ENCODE measurements around the gene IL7R.
"Not testable (repeated sequence)": the region's sequence is repeated elsewhere in the genome, so short reads cannot be mapped to it uniquely, and the experiment has no call there.

Gene IL7R

GRCh38 chr5:35850967-35851680, 5.6 kb upstream of the IL7R start:
- H3K4me3 ChIP-seq (ENCODE audit: low read length): no peak overlapping the region
- no peaks in the 10 kb centered on the region for H3K4me1 ChIP-seq (ENCODE audit: insufficient read depth, low read length)
- H2AFZ ChIP-seq (ENCODE audit: low read depth, low read length): no peak overlapping the region
- no peaks in the 10 kb centered on the region for H3K36me3 ChIP-seq (ENCODE audit: insufficient read depth, low read length)
- no peaks in the 10 kb centered on the region for H3K9me3 ChIP-seq (ENCODE audit: low read length)
- H3K27me3 ChIP-seq (ENCODE audit: insufficient read depth, low read length): peaks cover 5% of the 10 kb centered on the region

GRCh38 chr5:35852084-35852734, 4.5 kb upstream of the IL7R start:
- no peaks in the 10 kb centered on the region for H3K4me1 ChIP-seq (ENCODE audit: insufficient read depth, low read length)
- no peaks in the 10 kb centered on the region for H3K36me3 ChIP-seq (ENCODE audit: insufficient read depth, low read length)
- H3K9me3 ChIP-seq (ENCODE audit: low read length): no peaks in the 10 kb centered on the region
- no peak overlapping the region for H3K4me3 ChIP-seq (ENCODE audit: low read length)
- H3K27me3 ChIP-seq (ENCODE audit: insufficient read depth, low read length): peaks cover 11% of the 10 kb centered on the region
- H2AFZ ChIP-seq (ENCODE audit: low read depth, low read length): no peak overlapping the region

- Histone ChIP-seq H3K9me3 (ENCODE audit: low read length) (no peaks in the 10 kb centered on the region), H3K27me3 (ENCODE audit: insufficient read depth, low read length) (peaks cover 14% of the 10 kb centered on the region), H3K4me3 (ENCODE audit: low read length) (no peak overlapping the region), H3K4me1 (ENCODE audit: insufficient read depth, low read length) (no peaks in the 10 kb centered on the region), H3K36me3 (ENCODE audit: insufficient read depth, low read length) (no peaks in the 10 kb centered on the region), H2AFZ (ENCODE audit: low read depth, low read length) (no peak overlapping the region)
Measured at GRCh38 chr5:35852773-35853172, 3.9 kb upstream of the IL7R start.

- no peaks in the 10 kb centered on the region for H3K9me3 ChIP-seq (ENCODE audit: low read length)
- no peak overlapping the region for H2AFZ ChIP-seq (ENCODE audit: low read depth, low read length)
- no peaks in the 10 kb centered on the region for H3K36me3 ChIP-seq (ENCODE audit: insufficient read depth, low read length)
- peaks cover 15% of the 10 kb centered on the region for H3K27me3 ChIP-seq (ENCODE audit: insufficient read depth, low read length)
- H3K4me1 ChIP-seq (ENCODE audit: insufficient read depth, low read length): no peaks in the 10 kb centered on the region
- H3K4me3 ChIP-seq (ENCODE audit: low read length): no peak overlapping the region
Measured at GRCh38 chr5:35853631-35854030, 3.1 kb upstream of the IL7R start.

- Histone ChIP-seq H3K36me3 (ENCODE audit: insufficient read depth, low read length) (no peaks in the 10 kb centered on the region), H3K27me3 (ENCODE audit: insufficient read depth, low read length) (peaks cover 15% of the 10 kb centered on the region), H2AFZ (ENCODE audit: low read depth, low read length) (no peak overlapping the region), H3K4me3 (ENCODE audit: low read length) (no peak overlapping the region), H3K4me1 (ENCODE audit: insufficient read depth, low read length) (peaks cover 2% of the 10 kb centered on the region), H3K9me3 (ENCODE audit: low read length) (no peaks in the 10 kb centered on the region)
Measured at GRCh38 chr5:35854248-35854647, 2.4 kb upstream of the IL7R start.

GRCh38 chr5:35855187-35855586, 1.5 kb upstream of the IL7R start:
- H3K36me3 ChIP-seq (ENCODE audit: insufficient read depth, low read length): no peaks in the 10 kb centered on the region

GRCh38 chr5:35856186-35856764, 416 bp upstream of the IL7R start:
- not testable (repeated sequence) for H3K4me1 ChIP-seq (ENCODE audit: insufficient read depth, low read length); H2AFZ ChIP-seq (ENCODE audit: low read depth, low read length); H3K4me3 ChIP-seq (ENCODE audit: low read length); H3K9me3 ChIP-seq (ENCODE audit: low read length); H3K36me3 ChIP-seq (ENCODE audit: insufficient read depth, low read length)
- H3K27me3 ChIP-seq (ENCODE audit: insufficient read depth, low read length): peaks cover 20% of the 10 kb centered on the region

More at GRCh38 chr5:35855187-35855586, 1.5 kb upstream of the IL7R start:
- H3K27me3 ChIP-seq (ENCODE audit: insufficient read depth, low read length): peaks cover 15% of the 10 kb centered on the region
- no peak overlapping the region for H3K4me3 ChIP-seq (ENCODE audit: low read length)
- H3K4me1 ChIP-seq (ENCODE audit: insufficient read depth, low read length): peaks cover 8% of the 10 kb centered on the region
- H2AFZ ChIP-seq (ENCODE audit: low read depth, low read length): no peak overlapping the region
- H3K9me3 ChIP-seq (ENCODE audit: low read length): no peaks in the 10 kb centered on the region

- Histone ChIP-seq H3K4me3 (ENCODE audit: low read length) (no peak overlapping the region), H3K4me1 (ENCODE audit: insufficient read depth, low read length) (peaks cover 8% of the 10 kb centered on the region), H2AFZ (ENCODE audit: low read depth, low read length) (no peak overlapping the region), H3K36me3 (ENCODE audit: insufficient read depth, low read length) (no peaks in the 10 kb centered on the region), H3K9me3 (ENCODE audit: low read length) (no peaks in the 10 kb centered on the region), H3K27me3 (ENCODE audit: insufficient read depth, low read length) (peaks cover 24% of the 10 kb centered on the region)
Measured at GRCh38 chr5:35857606-35858205, 1.0 kb downstream of the IL7R start.

GRCh38 chr5:35859101-35859661, 2.5 kb downstream of the IL7R start:
- H3K27me3 ChIP-seq (ENCODE audit: insufficient read depth, low read length): peaks cover 25% of the 10 kb centered on the region
- H2AFZ ChIP-seq (ENCODE audit: low read depth, low read length): no peak overlapping the region
- H3K4me3 ChIP-seq (ENCODE audit: low read length): no peak overlapping the region
- no peaks in the 10 kb centered on the region for H3K36me3 ChIP-seq (ENCODE audit: insufficient read depth, low read length)
- H3K9me3 ChIP-seq (ENCODE audit: low read length): no peaks in the 10 kb centered on the region
- peaks cover 8% of the 10 kb centered on the region for H3K4me1 ChIP-seq (ENCODE audit: insufficient read depth, low read length)

- Histone ChIP-seq H2AFZ (ENCODE audit: low read depth, low read length) (no peak overlapping the region), H3K9me3 (ENCODE audit: low read length) (no peaks in the 10 kb centered on the region), H3K4me3 (ENCODE audit: low read length) (no peak overlapping the region), H3K36me3 (ENCODE audit: insufficient read depth, low read length) (no peaks in the 10 kb centered on the region), H3K4me1 (ENCODE audit: insufficient read depth, low read length) (peaks cover 8% of the 10 kb centered on the region), H3K27me3 (ENCODE audit: insufficient read depth, low read length) (peaks cover 21% of the 10 kb centered on the region)
Measured at GRCh38 chr5:35860686-35861085, 4.0 kb downstream of the IL7R start.

- H3K9me3 ChIP-seq (ENCODE audit: low read length): no peaks in the 10 kb centered on the region
- H3K4me1 ChIP-seq (ENCODE audit: insufficient read depth, low read length): peaks cover 8% of the 10 kb centered on the region
- no peak overlapping the region for H2AFZ ChIP-seq (ENCODE audit: low read depth, low read length)
- H3K36me3 ChIP-seq (ENCODE audit: insufficient read depth, low read length): no peaks in the 10 kb centered on the region
- H3K27me3 ChIP-seq (ENCODE audit: insufficient read depth, low read length): peaks cover 18% of the 10 kb centered on the region
- H3K4me3 ChIP-seq (ENCODE audit: low read length): no peak overlapping the region
Measured at GRCh38 chr5:35861718-35862117, 5.0 kb downstream of the IL7R start.

GRCh38 chr5:35862126-35862525, 5.4 kb downstream of the IL7R start:
- no peak overlapping the region for H2AFZ ChIP-seq (ENCODE audit: low read depth, low read length)
- H3K4me1 ChIP-seq (ENCODE audit: insufficient read depth, low read length): peaks cover 8% of the 10 kb centered on the region
- H3K4me3 ChIP-seq (ENCODE audit: low read length): no peak overlapping the region
- H3K36me3 ChIP-seq (ENCODE audit: insufficient read depth, low read length): no peaks in the 10 kb centered on the region
- H3K9me3 ChIP-seq (ENCODE audit: low read length): no peaks in the 10 kb centered on the region
- H3K27me3 ChIP-seq (ENCODE audit: insufficient read depth, low read length): peaks cover 15% of the 10 kb centered on the region

GRCh38 chr5:35863159-35863558, 6.5 kb downstream of the IL7R start:
- peaks cover 8% of the 10 kb centered on the region for H3K4me1 ChIP-seq (ENCODE audit: insufficient read depth, low read length)
- peaks cover 14% of the 10 kb centered on the region for H3K27me3 ChIP-seq (ENCODE audit: insufficient read depth, low read length)
- no peak overlapping the region for H2AFZ ChIP-seq (ENCODE audit: low read depth, low read length)
- H3K4me3 ChIP-seq (ENCODE audit: low read length): no peak overlapping the region
- no peaks in the 10 kb centered on the region for H3K9me3 ChIP-seq (ENCODE audit: low read length)
- no peaks in the 10 kb centered on the region for H3K36me3 ChIP-seq (ENCODE audit: insufficient read depth, low read length)

Data from neuron (in vitro differentiated cells).